Activated T-cell treated with anti-CD3 and anti-CD28 coated beads, Interleukin-2, amount 50 U/mL, for 48 hours (primary cell): ENCODE measurements around the gene DCXR.

Experiments
- DNase-seq, 2 experiments: peaks; one replicate each; pipeline ENCODE4 v3.0.0-alpha.2; 2020

The DCXR gene

GRCh38 chr17:82036634-82037091 lies 834 bp downstream of the DCXR start:
- DNase-seq = no peak

GRCh38 chr17:82035956-82036633 lies 1.4 kb downstream of the DCXR start:
- DNase-seq = no peak

GRCh38 chr17:82035488-82035887 lies 2.0 kb downstream of the DCXR start:
- DNase-seq = no peak

- DNase-seq = no peak
Measured at GRCh38 chr17:82034371-82035011, 3.0 kb downstream of the DCXR start.

- DNase-seq = no peak
Measured at GRCh38 chr17:82033359-82034085, 4.0 kb downstream of the DCXR start.

GRCh38 chr17:82031885-82032627 lies 5.4 kb downstream of the DCXR start:
- peak; percentile 66 to 73 for DNase-seq

GRCh38 chr17:82031303-82031884 lies 6.1 kb downstream of the DCXR start, which contains the start of gene RAC3:
TSS of gene RAC3 (plus strand) at chr17:82031678. CDS start at chr17:82031762, 84 bp downstream.
- DNase-seq = peak in 1 of 2 experiments; percentile 47

GRCh38 chr17:82030470-82031302 lies 6.8 kb downstream of the DCXR start:
- peak; percentile 91 to 92 for DNase-seq

- DNase-seq = no peak
Measured at GRCh38 chr17:82029990-82030469, 7.5 kb downstream of the DCXR start.

GRCh38 chr17:82029391-82029790 lies 8.1 kb downstream of the DCXR start:
- no peak for DNase-seq

GRCh38 chr17:82028966-82029365 lies 8.5 kb downstream of the DCXR start:
- DNase-seq = no peak

- no peak for DNase-seq
Measured at GRCh38 chr17:82028246-82028645, 9.3 kb downstream of the DCXR start.

GRCh38 chr17:82025401-82026107 lies 11.9 kb downstream of the DCXR start:
- DNase-seq = no peak

GRCh38 chr17:82024859-82025258 lies 12.6 kb downstream of the DCXR start:
- no peak for DNase-seq

GRCh38 chr17:82023447-82024241 lies 13.9 kb downstream of the DCXR start:
- DNase-seq = peak; percentile 55 to 62

- DNase-seq = peak; percentile 99 to 100
Measured at GRCh38 chr17:82022981-82023446, 14.5 kb downstream of the DCXR start, which contains the start of gene LRRC45. TSS of gene LRRC45 (plus strand) at chr17:82023305. CDS start at chr17:82023644, 339 bp downstream.

- no peak for DNase-seq
Measured at GRCh38 chr17:82022310-82022980, 15.1 kb downstream of the DCXR start, which contains the start of gene CENPX. TSS of gene CENPX (minus strand) at chr17:82022878. CDS start at chr17:82022861, 17 bp downstream.

GRCh38 chr17:82021900-82022309 lies 15.6 kb downstream of the DCXR start:
- peak in 1 of 2 experiments; percentile 43 for DNase-seq
